ENCODE measurements around the gene NR3C2. TPM values are rescaled to one million over a fixed set of nuclear protein-coding genes. Genes with fewer than 3 reads are reported as not detected.

Gene NR3C2
- total RNA-seq, 1 experiment from 2014 or later, result 2.8 TPM

DNA sequence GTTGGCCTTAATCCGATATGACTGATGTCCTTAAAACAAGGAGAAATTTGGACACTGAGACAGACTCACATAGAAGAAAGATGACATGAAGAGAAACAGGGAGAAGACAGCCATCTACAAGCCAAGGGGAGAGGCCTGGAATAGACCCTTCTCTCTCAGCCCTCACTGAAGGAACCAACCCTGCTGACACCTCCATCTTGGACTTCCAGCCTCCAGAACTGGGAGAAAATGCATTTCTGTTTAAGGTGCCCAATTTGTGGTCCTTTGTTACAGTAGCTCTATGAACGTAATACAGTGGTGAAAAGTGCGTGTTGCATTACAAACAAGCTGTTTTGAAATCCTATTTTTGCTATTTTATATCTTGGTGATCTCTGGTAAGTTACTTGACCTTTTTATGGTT is 366.8 kb downstream of the NR3C2 start:
- Histone ChIP-seq H2AFZ (ENCODE audit: low read length) (no peak overlapping the region), H3K4me2 (ENCODE audit: low read length) (no peak overlapping the region), H4K20me1 (ENCODE audit: low read length) (no peaks in the 10 kb centered on the region), H3K9me3 (ENCODE audit: low read length) (no peaks in the 10 kb centered on the region), H3F3A (ENCODE audit: low read length, unreplicated experiment) (no peaks in the 10 kb centered on the region), H3K27ac (ENCODE audit: low read length) (no peak overlapping the region), H3K9me2 (replicated peaks; ENCODE audit: low read length) (no peaks in the 10 kb centered on the region), H3K27me3 (ENCODE audit: low read length) (no peaks in the 10 kb centered on the region), H3K9ac (ENCODE audit: low read length) (no peak overlapping the region), H3K79me2 (ENCODE audit: low read length) (no peaks in the 10 kb centered on the region), H3K4me3 (ENCODE audit: low read length) (no peak overlapping the region), H3K4me1 (ENCODE audit: insufficient read depth, low read length) (no peaks in the 10 kb centered on the region), H3K36me3 (ENCODE audit: low read depth, low read length) (no peaks in the 10 kb centered on the region; the same call in 1 of the 2 replicates)
- BruUV-seq (replicated peaks), result no TSS peak
- DNase-seq (no peak), ATAC-seq (no peak)
- intact Hi-C loops (cut with micrococcal nuclease), result no loop called here
- TF ChIP-seq EZH2 (IDR thresholded peaks at IDR 0.05; ENCODE audit: low read length, unreplicated experiment), result no peak
- TF ChIP-seq EZH2phosphoT487 (IDR thresholded peaks at IDR 0.05; ENCODE audit: borderline replicate concordance, low read length), result no peak
- TF ChIP-seq, protein P1, sequence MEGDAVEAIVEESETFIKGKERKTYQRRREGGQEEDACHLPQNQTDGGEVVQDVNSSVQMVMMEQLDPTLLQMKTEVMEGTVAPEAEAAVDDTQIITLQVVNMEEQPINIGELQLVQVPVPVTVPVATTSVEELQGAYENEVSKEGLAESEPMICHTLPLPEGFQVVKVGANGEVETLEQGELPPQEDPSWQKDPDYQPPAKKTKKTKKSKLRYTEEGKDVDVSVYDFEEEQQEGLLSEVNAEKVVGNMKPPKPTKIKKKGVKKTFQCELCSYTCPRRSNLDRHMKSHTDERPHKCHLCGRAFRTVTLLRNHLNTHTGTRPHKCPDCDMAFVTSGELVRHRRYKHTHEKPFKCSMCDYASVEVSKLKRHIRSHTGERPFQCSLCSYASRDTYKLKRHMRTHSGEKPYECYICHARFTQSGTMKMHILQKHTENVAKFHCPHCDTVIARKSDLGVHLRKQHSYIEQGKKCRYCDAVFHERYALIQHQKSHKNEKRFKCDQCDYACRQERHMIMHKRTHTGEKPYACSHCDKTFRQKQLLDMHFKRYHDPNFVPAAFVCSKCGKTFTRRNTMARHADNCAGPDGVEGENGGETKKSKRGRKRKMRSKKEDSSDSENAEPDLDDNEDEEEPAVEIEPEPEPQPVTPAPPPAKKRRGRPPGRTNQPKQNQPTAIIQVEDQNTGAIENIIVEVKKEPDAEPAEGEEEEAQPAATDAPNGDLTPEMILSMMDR (conservative IDR thresholded peaks at IDR 0.05; ENCODE audit: low read depth, low read length), result no peak
- ChIA-PET CTCF (no interaction called here), POLR2A (ENCODE audit: unreplicated experiment) (no interaction called here)

DNA sequence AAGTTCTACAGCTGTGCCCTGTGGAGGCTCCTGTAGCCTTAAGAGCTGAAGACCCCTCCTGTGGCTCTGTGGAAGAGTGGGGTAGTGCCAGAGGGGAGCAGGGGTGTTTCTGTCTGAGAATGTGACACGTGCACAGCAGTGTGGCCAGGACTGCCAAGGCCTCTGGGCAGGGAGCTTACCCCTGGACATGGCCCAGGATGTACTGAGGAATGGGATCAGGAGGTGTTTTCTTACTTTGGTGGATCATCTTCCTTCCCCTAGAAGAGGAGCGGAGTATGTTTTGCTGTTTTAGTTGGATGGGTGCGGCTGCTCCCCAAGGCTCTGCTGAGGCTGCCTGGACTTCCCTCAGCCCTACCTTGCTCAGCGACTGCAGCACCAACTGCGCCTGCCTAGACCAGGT is 367.8 kb downstream of the NR3C2 start:
- CTCF ChIA-PET, result no interaction called here
- BruUV-seq (replicated peaks), result no TSS peak
- Histone ChIP-seq H2AFZ (ENCODE audit: low read length) (no peak overlapping the region), H3K9me3 (ENCODE audit: low read length) (no peaks in the 10 kb centered on the region), H3K27me3 (ENCODE audit: low read length) (no peaks in the 10 kb centered on the region), H3F3A (ENCODE audit: low read length, unreplicated experiment) (no peaks in the 10 kb centered on the region), H3K27ac (ENCODE audit: low read length) (no peak overlapping the region), H3K36me3 (ENCODE audit: low read depth, low read length) (no peaks in the 10 kb centered on the region; the same call in 1 of the 2 replicates), H3K4me1 (ENCODE audit: insufficient read depth, low read length) (no peaks in the 10 kb centered on the region), H4K20me1 (ENCODE audit: low read length) (no peaks in the 10 kb centered on the region), H3K9ac (ENCODE audit: low read length) (no peak overlapping the region), H3K4me2 (ENCODE audit: low read length) (no peak overlapping the region), H3K79me2 (ENCODE audit: low read length) (no peaks in the 10 kb centered on the region), H3K9me2 (replicated peaks; ENCODE audit: low read length) (no peaks in the 10 kb centered on the region), H3K4me3 (ENCODE audit: low read length) (no peak overlapping the region)
- no peak for DNase-seq
- TF ChIP-seq EZH2 (IDR thresholded peaks at IDR 0.05; ENCODE audit: low read length, unreplicated experiment), result no peak
- no peak for TF ChIP-seq EZH2phosphoT487 (IDR thresholded peaks at IDR 0.05; ENCODE audit: borderline replicate concordance, low read length)
- TF ChIP-seq, protein P1 (conservative IDR thresholded peaks at IDR 0.05; ENCODE audit: low read depth, low read length), result no peak
- intact Hi-C loops (cut with micrococcal nuclease), result no loop called here
- POLR2A ChIA-PET (ENCODE audit: unreplicated experiment), result no interaction called here
- ATAC-seq, result no peak

DNA sequence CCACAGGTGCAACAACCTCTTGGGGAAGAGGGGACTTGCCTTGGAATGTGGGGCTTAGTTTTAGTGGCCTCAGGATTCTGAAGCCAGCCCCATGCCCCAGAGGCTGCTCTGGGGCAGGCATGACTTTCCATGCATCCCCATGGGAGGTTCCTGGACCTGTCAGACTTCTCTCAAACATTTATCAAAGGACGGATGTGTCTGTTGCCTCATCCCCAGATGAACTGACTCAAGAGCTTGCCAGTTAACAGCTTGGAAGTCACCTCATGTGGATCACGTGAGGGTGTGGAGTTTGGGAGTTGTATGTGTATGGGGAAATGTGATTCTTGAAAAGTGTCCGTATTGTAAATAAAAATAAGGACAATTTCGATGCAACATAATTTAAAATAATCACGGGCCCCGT is 368.9 kb downstream of the NR3C2 start:
- CTCF ChIA-PET, result no interaction called here
- no peak overlapping the region for H3K4me2 ChIP-seq (ENCODE audit: low read length)
- H3K9ac ChIP-seq (ENCODE audit: low read length), result no peak overlapping the region
- BruUV-seq (replicated peaks), result no TSS peak
- H3K79me2 ChIP-seq (ENCODE audit: low read length), result no peaks in the 10 kb centered on the region
- no peaks in the 10 kb centered on the region for H3K27me3 ChIP-seq (ENCODE audit: low read length)
- no peak overlapping the region for H3K27ac ChIP-seq (ENCODE audit: low read length)
- POLR2A ChIA-PET (ENCODE audit: unreplicated experiment), result no interaction called here
- no peak for TF ChIP-seq EZH2phosphoT487 (IDR thresholded peaks at IDR 0.05; ENCODE audit: borderline replicate concordance, low read length)
- TF ChIP-seq EZH2 (IDR thresholded peaks at IDR 0.05; ENCODE audit: low read length, unreplicated experiment), result no peak
- TF ChIP-seq, protein P1 (conservative IDR thresholded peaks at IDR 0.05; ENCODE audit: low read depth, low read length), result no peak
- H3K9me3 ChIP-seq (ENCODE audit: low read length), result no peaks in the 10 kb centered on the region
- H3K9me2 ChIP-seq (replicated peaks; ENCODE audit: low read length), result no peaks in the 10 kb centered on the region
- H3K4me1 ChIP-seq (ENCODE audit: insufficient read depth, low read length), result no peaks in the 10 kb centered on the region
- H4K20me1 ChIP-seq (ENCODE audit: low read length), result no peaks in the 10 kb centered on the region
- H3K36me3 ChIP-seq (ENCODE audit: low read depth, low read length), result no peaks in the 10 kb centered on the region; the same call in 1 of the 2 replicates
- ATAC-seq, result no peak
- no peak for DNase-seq
- no peaks in the 10 kb centered on the region for H3F3A ChIP-seq (ENCODE audit: low read length, unreplicated experiment)
- H2AFZ ChIP-seq (ENCODE audit: low read length), result no peak overlapping the region
- no peak overlapping the region for H3K4me3 ChIP-seq (ENCODE audit: low read length)
- intact Hi-C loops (cut with micrococcal nuclease), result no loop called here
